ENCODE measurements around the gene TAF4B. TPM values are rescaled to one million over a fixed set of nuclear protein-coding genes. Genes with fewer than 3 reads are reported as not detected.
"Not testable (repeated sequence)": the region's sequence is repeated elsewhere in the genome, so short reads cannot be mapped to it uniquely, and the experiment has no call there.

Gene TAF4B
- polyA plus RNA-seq, 1 of the 3 experiments (the other 2 are of a cell fraction), result 1.3 TPM

GRCh38 chr18:26301681-26302080 is 75.4 kb downstream of the TAF4B start (continued):
- no peak for TF ChIP-seq FOSL2 (IDR thresholded peaks at IDR 0.05; ENCODE audit: borderline replicate concordance, low read depth)
- TF ChIP-seq USF2 (IDR thresholded peaks at IDR 0.05; ENCODE audit: borderline replicate concordance, low read depth, low read length), result no peak

- H3K4me3 ChIP-seq (ENCODE audit: low read depth in 2 of 2, low read length in 1 of 2); H3K4me2 ChIP-seq; DNase-seq; H3F3A ChIP-seq (replicated peaks; ENCODE audit: insufficient read depth); H3K27me3 ChIP-seq (ENCODE audit: insufficient read depth); H3K4me1 ChIP-seq (ENCODE audit: control insufficient read depth in 1 of 2, insufficient read depth in 2 of 2, low read depth in 1 of 2, low read length in 1 of 2); H3K79me2 ChIP-seq (ENCODE audit: insufficient read depth); H3K27ac ChIP-seq (ENCODE audit: low read depth in 2 of 2, low read length in 1 of 2); H4K20me1 ChIP-seq (ENCODE audit: insufficient read depth); H3K9me2 ChIP-seq; H2AFZ ChIP-seq (ENCODE audit: low read depth); CTCF ChIA-PET; H3K9me3 ChIP-seq; H3K9ac ChIP-seq; POLR2A ChIA-PET; H3K36me3 ChIP-seq (replicated peaks in 1 of 2; ENCODE audit: control insufficient read depth in 1 of 2, insufficient read depth in 2 of 2, low read length in 1 of 2): not testable (repeated sequence)
- 96% methylated on average over 2 of the region's 2 CpGs for WGBS (ENCODE audit: low lambda C conversion rate)
Measured at GRCh38 chr18:26303222-26303621, 77.0 kb downstream of the TAF4B start.

GRCh38 chr18:26304511-26304910 is 78.3 kb downstream of the TAF4B start:
- DNase-seq, result no peak
- Histone ChIP-seq H3K79me2 (ENCODE audit: insufficient read depth) (no peaks in the 10 kb centered on the region), H2AFZ (ENCODE audit: low read depth) (0 out of 2 replicates have a peak overlapping the region, but pooled peaks have one; percentile 16), H3K27ac (ENCODE audit: low read depth in 2 of 2, low read length in 1 of 2) (no peak overlapping the region), H3K9me2 (no peaks in the 10 kb centered on the region), H3K4me3 (ENCODE audit: low read depth in 2 of 2, low read length in 1 of 2) (no peak overlapping the region), H3K9ac (no peak overlapping the region), H3K36me3 (replicated peaks in 1 of 2; ENCODE audit: control insufficient read depth in 1 of 2, insufficient read depth in 2 of 2, low read length in 1 of 2) (no peaks in the 10 kb centered on the region), H3K9me3 (no peaks in the 10 kb centered on the region), H4K20me1 (ENCODE audit: insufficient read depth) (no peaks in the 10 kb centered on the region), H3K4me2 (no peak overlapping the region), H3F3A (replicated peaks; ENCODE audit: insufficient read depth) (peaks cover 3% of the 10 kb centered on the region), H3K27me3 (ENCODE audit: insufficient read depth) (no peaks in the 10 kb centered on the region), H3K4me1 (ENCODE audit: control insufficient read depth in 1 of 2, insufficient read depth in 2 of 2, low read depth in 1 of 2, low read length in 1 of 2) (no peaks in the 10 kb centered on the region)
- ChIA-PET POLR2A (no interaction called here), CTCF (no interaction called here)
- 88% methylated on average over 1 of the region's 1 CpG for WGBS (ENCODE audit: low lambda C conversion rate)
- TF ChIP-seq EP300 (IDR thresholded peaks at IDR 0.05; ENCODE audit: borderline replicate concordance in 1 of 2, low read depth in 1 of 2, low read length in 1 of 2), result no peak
- TF ChIP-seq ZBTB33 (IDR thresholded peaks at IDR 0.05; ENCODE audit: borderline replicate concordance, low read depth), result no peak
- TF ChIP-seq YY1 (IDR thresholded peaks at IDR 0.05; ENCODE audit: low read depth), result no peak
- no peak for TF ChIP-seq MAX (IDR thresholded peaks at IDR 0.05; ENCODE audit: low read depth)
- no peak for TF ChIP-seq CTCF (IDR thresholded peaks at IDR 0.05)
- TF ChIP-seq REST (IDR thresholded peaks at IDR 0.05; ENCODE audit: low read depth, low read length), result no peak
- no peak for TF ChIP-seq CHD2 (IDR thresholded peaks at IDR 0.05; ENCODE audit: low read length, partially characterized antibody)
- TF ChIP-seq FOXJ3 (CRISPR knock-in tag; IDR thresholded peaks at IDR 0.05), result no peak
- no peak for TF ChIP-seq IRF3 (IDR thresholded peaks at IDR 0.05; ENCODE audit: low read depth, low read length)
- TF ChIP-seq JUND (IDR thresholded peaks at IDR 0.05), result no peak
- TF ChIP-seq ELF1 (IDR thresholded peaks at IDR 0.05), result no peak
- no peak for TF ChIP-seq RCOR1 (IDR thresholded peaks at IDR 0.05; ENCODE audit: low read length)
- no peak for TF ChIP-seq SIN3A (IDR thresholded peaks at IDR 0.05; ENCODE audit: borderline replicate concordance, low read depth, low read length)
- TF ChIP-seq GATA2 (CRISPR knock-in tag; IDR thresholded peaks at IDR 0.05), result no peak
- TF ChIP-seq MEF2A (IDR thresholded peaks at IDR 0.05; ENCODE audit: borderline replicate concordance, low read depth), result no peak

All from SK-N-SH (cell line).